Uterine smooth muscle cell (primary cell): Measurements from ENCODE around the gene PPP6R3. TPM values are rescaled to one million over a fixed set of nuclear protein-coding genes. Genes with fewer than 3 reads are reported as not detected.

Experiments
- total RNA-seq: library from RNA; depleted of rRNA; stranded (reverse); fragments of >200 nt; gene quantifications from 2 replicates; pipeline ENCODE4 v1.2.3, GENCODE V29; 2014

PPP6R3 gene
- total RNA-seq: 120 and 138 TPM in 2 replicates

DNA sequence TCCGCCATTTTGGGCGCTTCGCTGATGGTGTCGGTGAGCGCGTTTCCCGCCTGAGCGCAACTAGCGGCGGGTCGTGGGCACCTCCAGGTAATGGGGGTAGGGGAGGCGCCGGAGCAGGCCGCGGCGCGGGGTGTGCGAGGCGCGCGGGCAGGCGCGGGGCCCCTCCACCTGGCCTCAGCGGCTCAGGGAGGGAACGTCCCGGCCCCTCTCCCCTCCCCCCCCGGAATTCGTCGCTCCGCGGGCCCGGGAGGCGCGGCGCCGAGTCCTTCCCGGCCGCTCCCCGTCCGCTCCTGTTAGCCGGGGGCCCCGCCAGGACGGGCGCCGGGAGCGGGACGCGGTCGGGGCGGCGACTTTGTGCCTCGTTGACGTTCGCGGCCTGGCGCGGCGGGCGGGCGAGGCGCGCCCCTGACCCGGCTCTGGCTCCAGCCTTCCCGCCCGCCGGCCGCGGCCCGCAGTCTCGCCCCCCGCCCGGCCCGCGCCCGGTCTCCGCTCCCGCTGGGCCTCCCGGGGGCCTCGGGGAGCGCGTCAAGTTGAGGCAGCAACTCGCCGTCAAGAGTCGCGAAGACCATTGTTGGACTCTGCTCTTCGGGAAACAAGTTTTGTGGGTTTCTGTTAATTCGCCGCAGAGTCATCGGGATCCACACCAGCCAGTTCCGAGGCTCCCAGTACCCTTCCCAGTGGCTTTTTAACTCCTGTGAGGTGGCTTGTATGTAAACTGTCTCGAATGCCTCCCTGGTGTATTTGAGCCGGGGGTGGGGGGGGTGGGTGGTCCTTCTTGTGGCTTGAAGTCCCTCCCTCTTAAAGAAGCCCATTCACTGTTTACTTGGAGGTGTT lies at the start of gene PPP6R3:
TSS of gene PPP6R3 (plus strand) at position 12 of the 834 bp plus-strand sequence. CDS start 76,913 bp downstream, outside the sequence.

Other genes starting within 250 kb of the PPP6R3 start
- 27.3 and 35.2 TPM in 2 replicates for gene KMT5B, start 247.5 kb upstream of the PPP6R3 start, total RNA-seq
- 28.6 and 68.5 TPM in 2 replicates for gene C11orf24, start 188.8 kb upstream of the PPP6R3 start, total RNA-seq
- 28.4 and 52.1 TPM in 2 replicates for gene LRP5, start 148.2 kb upstream of the PPP6R3 start, total RNA-seq
- 0.62 and 3.3 TPM in 2 replicates for gene GAL, start 223.8 kb downstream of the PPP6R3 start, total RNA-seq